Heart left ventricle (tissue), 13 donors: ENCODE measurements around the gene BAIAP3.

ENCODE experiments used
- POLR2A ChIP-seq, 2 donors: fragments of 450-650 bp; IDR thresholded peaks; one replicate each; pipeline ENCODE4 v1.6.1; 2017; ENCODE audit warnings: antibody characterized with exemption in 2 of 2, mild to moderate bottlenecking in 2 of 2, moderate library complexity in 2 of 2
- TF ChIP-seq, protein P1 (sequence below), 12 donors: fragments of 200-600 bp; sonication (generic) in 4 of 12; IDR thresholded peaks; one replicate each; pipeline versions ENCODE4 v1.5.0 to v1.8.0; 2018 to 2022; ENCODE audit warnings: antibody characterized with exemption in 12 of 12, mild to moderate bottlenecking in 5 of 12
- donor health status: ischemic (EF 13 %, LVEDD 7.1; RV severe dilation, severe dysfunction).
- donor health status: DM: no; HTN: yes; CAD: no.
- donor health status: DM: no; HTN: no; CAD: no.
- donor health status: ischemic (EF 25% LVEDD 6.9; RV normal size, moderate dysfunction).
- donor health status: ischemic (EF 25% LVEDD 5.7; RV mildly dilated, moderate dysfunction).
- donor health status: ischemic (EF 35%, LVEDD 5.7; RV mildly dilated, moderate dysfunction).
- donor health status: nonischemic (EF 11% LVEDD 7.7; RV severe dilation, severe dysfunction).
- donor health status: DM: yes; HTN: yes; CAD: no.
- donor health status: PGD.
- donor health status: ischemic (EF 29% LVEDD 5.4; RV normal size, mild dysfunction).
- donor health status: nonischemic (EF 23%, LVEDD 6.1; RV moderate dilation, normal function).

DNA sequence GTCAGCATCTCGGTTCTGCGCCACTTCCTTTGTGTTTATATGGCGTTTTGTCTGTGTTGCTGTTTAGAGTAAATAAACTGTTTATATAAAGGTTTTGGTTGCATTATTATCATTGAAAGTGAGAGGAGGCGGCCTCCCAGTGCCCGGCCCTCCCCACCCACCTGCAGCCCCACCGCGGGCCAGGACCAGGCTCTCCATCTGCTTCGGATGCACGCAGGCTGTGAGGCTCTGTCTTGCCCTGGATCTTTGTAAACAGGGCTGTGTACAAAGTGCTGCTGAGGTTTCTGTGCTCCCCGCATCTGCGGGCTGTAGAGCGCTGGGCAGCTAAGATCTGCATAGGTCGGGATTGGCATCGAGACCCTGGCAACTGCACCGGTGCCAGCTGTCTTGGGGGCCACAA lies 8.2 kb upstream of the BAIAP3 start:
- TF ChIP-seq, protein P1, sequence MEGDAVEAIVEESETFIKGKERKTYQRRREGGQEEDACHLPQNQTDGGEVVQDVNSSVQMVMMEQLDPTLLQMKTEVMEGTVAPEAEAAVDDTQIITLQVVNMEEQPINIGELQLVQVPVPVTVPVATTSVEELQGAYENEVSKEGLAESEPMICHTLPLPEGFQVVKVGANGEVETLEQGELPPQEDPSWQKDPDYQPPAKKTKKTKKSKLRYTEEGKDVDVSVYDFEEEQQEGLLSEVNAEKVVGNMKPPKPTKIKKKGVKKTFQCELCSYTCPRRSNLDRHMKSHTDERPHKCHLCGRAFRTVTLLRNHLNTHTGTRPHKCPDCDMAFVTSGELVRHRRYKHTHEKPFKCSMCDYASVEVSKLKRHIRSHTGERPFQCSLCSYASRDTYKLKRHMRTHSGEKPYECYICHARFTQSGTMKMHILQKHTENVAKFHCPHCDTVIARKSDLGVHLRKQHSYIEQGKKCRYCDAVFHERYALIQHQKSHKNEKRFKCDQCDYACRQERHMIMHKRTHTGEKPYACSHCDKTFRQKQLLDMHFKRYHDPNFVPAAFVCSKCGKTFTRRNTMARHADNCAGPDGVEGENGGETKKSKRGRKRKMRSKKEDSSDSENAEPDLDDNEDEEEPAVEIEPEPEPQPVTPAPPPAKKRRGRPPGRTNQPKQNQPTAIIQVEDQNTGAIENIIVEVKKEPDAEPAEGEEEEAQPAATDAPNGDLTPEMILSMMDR (IDR thresholded peaks at IDR 0.05), result no peak
- no peak for TF ChIP-seq POLR2A (IDR thresholded peaks at IDR 0.05)
